ENCODE measurements around the gene NUDT5. TPM values are rescaled to one million over a fixed set of nuclear protein-coding genes. Genes with fewer than 3 reads are reported as not detected.
A peak's percentile ranks its signal among the peaks of the same experiment; 100 is the strongest.

NUDT5 gene
- total RNA-seq, 1 experiment from 2014 or later: 83.8 TPM

- H3K27ac Mint-ChIP-seq (ENCODE audit: unreplicated experiment): no peak overlapping the region
- H3K4me1 Mint-ChIP-seq (ENCODE audit: low read depth, unreplicated experiment): no peaks in the 10 kb centered on the region
- no peak overlapping the region for H3K4me3 Mint-ChIP-seq (ENCODE audit: low read depth, unreplicated experiment)
- no TSS peak for BruUV-seq (replicated peaks)
- no peaks in the 10 kb centered on the region for H3K27me3 Mint-ChIP-seq (ENCODE audit: unreplicated experiment)
- DNase-seq: no peak
- TF ChIP-seq CTCF (IDR thresholded peaks at IDR 0.05; ENCODE audit: unreplicated experiment): no peak
- H3K36me3 Mint-ChIP-seq (ENCODE audit: insufficient read depth, unreplicated experiment): no peaks in the 10 kb centered on the region
- CTCF ChIA-PET: interaction anchor here (1.1 kb wide), 1 partner anchor 14 kb away, joined by 3 read pairs; no protein-coding TSS in a partner anchor
- intact Hi-C loops (cut with micrococcal nuclease; ENCODE audit: unreplicated experiment): no loop called here
- H3K9me3 Mint-ChIP-seq (ENCODE audit: low read depth, unreplicated experiment): no peaks in the 10 kb centered on the region
Observed at GRCh38 chr10:12135631-12136030, 60.1 kb downstream of the NUDT5 start.

- H3K4me1 Mint-ChIP-seq (ENCODE audit: low read depth, unreplicated experiment): peaks cover 7% of the 10 kb centered on the region
- H3K36me3 Mint-ChIP-seq (ENCODE audit: insufficient read depth, unreplicated experiment): peaks cover 25% of the 10 kb centered on the region
- BruUV-seq (replicated peaks): TSS peak; percentile 37
- H3K9me3 Mint-ChIP-seq (ENCODE audit: low read depth, unreplicated experiment): no peaks in the 10 kb centered on the region
- no peak for TF ChIP-seq CTCF (IDR thresholded peaks at IDR 0.05; ENCODE audit: unreplicated experiment)
- DNase-seq: peak; percentile 39
- intact Hi-C loops (cut with micrococcal nuclease; ENCODE audit: unreplicated experiment): no loop called here
- H3K4me3 Mint-ChIP-seq (ENCODE audit: low read depth, unreplicated experiment): peak overlapping the region; percentile 67
- CTCF ChIA-PET: interaction anchor here (0.7 kb wide), 1 partner anchor 727 kb away, joined by 4 read pairs; no protein-coding TSS in a partner anchor
- no peak overlapping the region for H3K27ac Mint-ChIP-seq (ENCODE audit: unreplicated experiment)
- H3K27me3 Mint-ChIP-seq (ENCODE audit: unreplicated experiment): no peaks in the 10 kb centered on the region
Observed at GRCh38 chr10:12130237-12130872, 65.3 kb downstream of the NUDT5 start.

- Mint-ChIP-seq H3K9me3 (ENCODE audit: low read depth, unreplicated experiment) (no peaks in the 10 kb centered on the region), H3K27me3 (ENCODE audit: unreplicated experiment) (no peaks in the 10 kb centered on the region), H3K4me1 (ENCODE audit: low read depth, unreplicated experiment) (peaks cover 7% of the 10 kb centered on the region), H3K27ac (ENCODE audit: unreplicated experiment) (peak within 1 kb of the TSS; percentile 73), H3K4me3 (ENCODE audit: low read depth, unreplicated experiment) (peak within 1 kb of the TSS; percentile 67), H3K36me3 (ENCODE audit: insufficient read depth, unreplicated experiment) (peaks cover 30% of the 10 kb centered on the region)
- DNase-seq: peak; percentile 99
- BruUV-seq (replicated peaks): no TSS peak
- CTCF ChIA-PET: interaction anchor here (0.7 kb wide), 1 partner anchor 728 kb away, joined by 4 read pairs; no protein-coding TSS in a partner anchor
- intact Hi-C loops (cut with micrococcal nuclease; ENCODE audit: unreplicated experiment): no loop called here
- TF ChIP-seq CTCF (IDR thresholded peaks at IDR 0.05; ENCODE audit: unreplicated experiment): no peak
Observed at GRCh38 chr10:12129222-12130111, 66.2 kb downstream of the NUDT5 start, which contains the start of gene SEC61A2. TSS of gene SEC61A2 (plus strand) at chr10:12129677. CDS start at chr10:12129788, 111 bp downstream.

- DNase-seq: no peak
- CTCF ChIA-PET: no interaction called here
- no peak for TF ChIP-seq CTCF (IDR thresholded peaks at IDR 0.05; ENCODE audit: unreplicated experiment)
- H3K27ac Mint-ChIP-seq (ENCODE audit: unreplicated experiment): no peak overlapping the region
- intact Hi-C loops (cut with micrococcal nuclease; ENCODE audit: unreplicated experiment): no loop called here
- H3K36me3 Mint-ChIP-seq (ENCODE audit: insufficient read depth, unreplicated experiment): peaks cover 11% of the 10 kb centered on the region
- TSS peak; percentile 59 for BruUV-seq (replicated peaks)
- H3K4me3 Mint-ChIP-seq (ENCODE audit: low read depth, unreplicated experiment): no peak overlapping the region
- no peaks in the 10 kb centered on the region for H3K27me3 Mint-ChIP-seq (ENCODE audit: unreplicated experiment)
- no peaks in the 10 kb centered on the region for H3K4me1 Mint-ChIP-seq (ENCODE audit: low read depth, unreplicated experiment)
- H3K9me3 Mint-ChIP-seq (ENCODE audit: low read depth, unreplicated experiment): no peaks in the 10 kb centered on the region
Observed at GRCh38 chr10:12121673-12122072, 74.0 kb downstream of the NUDT5 start.

Small RNAs within 50 kb of the gene (microRNA-seq; reads per million reads assigned to microRNA genes)
- gene MIR548AK: not detected

Other genes starting within 250 kb of the NUDT5 start
- 31.6 and 33.7 TPM in 2 replicates for gene UPF2, start 153.1 kb downstream of the NUDT5 start, total RNA-seq (2022)
- gene DHTKD1, start 126.9 kb downstream of the NUDT5 start, total RNA-seq (2022): 28.7 and 29.4 TPM in 2 replicates
- 7.0 and 7.4 TPM in 2 replicates for gene SEC61A2, start 66.2 kb downstream of the NUDT5 start, total RNA-seq (2022)
- 84.8 and 96.3 TPM in 2 replicates for gene CDC123, start 297 bp upstream of the NUDT5 start, total RNA-seq (2022)
- 2.6 and 2.7 TPM in 2 replicates for gene CAMK1D, start 153.7 kb upstream of the NUDT5 start, total RNA-seq (2022)

Data from Calu3 (cell line).